ENCODE measurements around the gene CTNNA3.

Gene CTNNA3

GRCh38 chr10:67140641-67141040 is 555.4 kb downstream of the CTNNA3 start:
- Histone ChIP-seq H3K36me3 (ENCODE audit: control insufficient read depth, low read depth, low read length) (no peaks in the 10 kb centered on the region), H3K4me3 (ENCODE audit: low read length) (no peak overlapping the region), H3K27me3 (ENCODE audit: control insufficient read depth, insufficient read depth, low read length) (no peaks in the 10 kb centered on the region), H3K9me3 (ENCODE audit: control insufficient read depth, low read depth, low read length) (no peaks in the 10 kb centered on the region), H3K27ac (ENCODE audit: low read length) (peak overlapping the region; percentile 27), H3K9ac (ENCODE audit: low read length) (no peak overlapping the region), H3K4me1 (ENCODE audit: control insufficient read depth, low read depth, low read length) (peaks cover 6% of the 10 kb centered on the region)

GRCh38 chr10:67127441-67127840 is 568.6 kb downstream of the CTNNA3 start:
- Histone ChIP-seq H3K9ac (ENCODE audit: low read length) (no peak overlapping the region), H3K4me3 (ENCODE audit: low read length) (no peak overlapping the region), H3K27ac (ENCODE audit: low read length) (no peak overlapping the region), H3K4me1 (ENCODE audit: control insufficient read depth, low read depth, low read length) (no peaks in the 10 kb centered on the region), H3K9me3 (ENCODE audit: control insufficient read depth, low read depth, low read length) (no peaks in the 10 kb centered on the region), H3K27me3 (ENCODE audit: control insufficient read depth, insufficient read depth, low read length) (no peaks in the 10 kb centered on the region), H3K36me3 (ENCODE audit: control insufficient read depth, low read depth, low read length) (no peaks in the 10 kb centered on the region)

GRCh38 chr10:67119651-67120050 is 576.3 kb downstream of the CTNNA3 start:
- Histone ChIP-seq H3K27ac (ENCODE audit: low read length) (no peak overlapping the region), H3K36me3 (ENCODE audit: control insufficient read depth, low read depth, low read length) (no peaks in the 10 kb centered on the region), H3K4me3 (ENCODE audit: low read length) (no peak overlapping the region), H3K27me3 (ENCODE audit: control insufficient read depth, insufficient read depth, low read length) (no peaks in the 10 kb centered on the region), H3K9ac (ENCODE audit: low read length) (no peak overlapping the region), H3K9me3 (ENCODE audit: control insufficient read depth, low read depth, low read length) (no peaks in the 10 kb centered on the region), H3K4me1 (ENCODE audit: control insufficient read depth, low read depth, low read length) (no peaks in the 10 kb centered on the region)

GRCh38 chr10:67115972-67116371 is 580.0 kb downstream of the CTNNA3 start:
- Histone ChIP-seq H3K4me3 (ENCODE audit: low read length) (no peak overlapping the region), H3K27me3 (ENCODE audit: control insufficient read depth, insufficient read depth, low read length) (no peaks in the 10 kb centered on the region), H3K27ac (ENCODE audit: low read length) (no peak overlapping the region), H3K36me3 (ENCODE audit: control insufficient read depth, low read depth, low read length) (no peaks in the 10 kb centered on the region), H3K9me3 (ENCODE audit: control insufficient read depth, low read depth, low read length) (no peaks in the 10 kb centered on the region), H3K4me1 (ENCODE audit: control insufficient read depth, low read depth, low read length) (no peaks in the 10 kb centered on the region), H3K9ac (ENCODE audit: low read length) (no peak overlapping the region)

GRCh38 chr10:67114945-67115344 is 581.0 kb downstream of the CTNNA3 start:
- no peaks in the 10 kb centered on the region for H3K9me3 ChIP-seq (ENCODE audit: control insufficient read depth, low read depth, low read length)
- no peaks in the 10 kb centered on the region for H3K27me3 ChIP-seq (ENCODE audit: control insufficient read depth, insufficient read depth, low read length)
- H3K4me3 ChIP-seq (ENCODE audit: low read length) = no peak overlapping the region
- no peaks in the 10 kb centered on the region for H3K36me3 ChIP-seq (ENCODE audit: control insufficient read depth, low read depth, low read length)
- H3K27ac ChIP-seq (ENCODE audit: low read length) = no peak overlapping the region
- no peaks in the 10 kb centered on the region for H3K4me1 ChIP-seq (ENCODE audit: control insufficient read depth, low read depth, low read length)
- no peak overlapping the region for H3K9ac ChIP-seq (ENCODE audit: low read length)

GRCh38 chr10:67112765-67113164 is 583.2 kb downstream of the CTNNA3 start:
- H3K27me3 ChIP-seq (ENCODE audit: control insufficient read depth, insufficient read depth, low read length) = no peaks in the 10 kb centered on the region
- no peak overlapping the region for H3K9ac ChIP-seq (ENCODE audit: low read length)
- no peak overlapping the region for H3K4me3 ChIP-seq (ENCODE audit: low read length)
- H3K36me3 ChIP-seq (ENCODE audit: control insufficient read depth, low read depth, low read length) = no peaks in the 10 kb centered on the region
- H3K4me1 ChIP-seq (ENCODE audit: control insufficient read depth, low read depth, low read length) = no peaks in the 10 kb centered on the region
- H3K27ac ChIP-seq (ENCODE audit: low read length) = no peak overlapping the region
- H3K9me3 ChIP-seq (ENCODE audit: control insufficient read depth, low read depth, low read length) = no peaks in the 10 kb centered on the region

- no peaks in the 10 kb centered on the region for H3K9me3 ChIP-seq (ENCODE audit: control insufficient read depth, low read depth, low read length)
- H3K27me3 ChIP-seq (ENCODE audit: control insufficient read depth, insufficient read depth, low read length) = no peaks in the 10 kb centered on the region
- no peak overlapping the region for H3K27ac ChIP-seq (ENCODE audit: low read length)
- no peaks in the 10 kb centered on the region for H3K36me3 ChIP-seq (ENCODE audit: control insufficient read depth, low read depth, low read length)
- H3K9ac ChIP-seq (ENCODE audit: low read length) = no peak overlapping the region
- H3K4me3 ChIP-seq (ENCODE audit: low read length) = no peak overlapping the region
- H3K4me1 ChIP-seq (ENCODE audit: control insufficient read depth, low read depth, low read length) = no peaks in the 10 kb centered on the region
Observed at GRCh38 chr10:67110286-67110685, 585.7 kb downstream of the CTNNA3 start.

- Histone ChIP-seq H3K4me1 (ENCODE audit: control insufficient read depth, low read depth, low read length) (no peaks in the 10 kb centered on the region), H3K27me3 (ENCODE audit: control insufficient read depth, insufficient read depth, low read length) (no peaks in the 10 kb centered on the region), H3K27ac (ENCODE audit: low read length) (no peak overlapping the region), H3K4me3 (ENCODE audit: low read length) (no peak overlapping the region), H3K9ac (ENCODE audit: low read length) (no peak overlapping the region), H3K36me3 (ENCODE audit: control insufficient read depth, low read depth, low read length) (no peaks in the 10 kb centered on the region), H3K9me3 (ENCODE audit: control insufficient read depth, low read depth, low read length) (no peaks in the 10 kb centered on the region)
Observed at GRCh38 chr10:67107670-67108069, 588.3 kb downstream of the CTNNA3 start.

GRCh38 chr10:67100951-67101350 is 595.0 kb downstream of the CTNNA3 start:
- Histone ChIP-seq H3K9ac (ENCODE audit: low read length) (no peak overlapping the region), H3K36me3 (ENCODE audit: control insufficient read depth, low read depth, low read length) (no peaks in the 10 kb centered on the region), H3K9me3 (ENCODE audit: control insufficient read depth, low read depth, low read length) (no peaks in the 10 kb centered on the region), H3K4me1 (ENCODE audit: control insufficient read depth, low read depth, low read length) (peaks cover 18% of the 10 kb centered on the region), H3K27me3 (ENCODE audit: control insufficient read depth, insufficient read depth, low read length) (no peaks in the 10 kb centered on the region), H3K4me3 (ENCODE audit: low read length) (no peak overlapping the region), H3K27ac (ENCODE audit: low read length) (no peak overlapping the region)

- Histone ChIP-seq H3K9me3 (ENCODE audit: control insufficient read depth, low read depth, low read length) (no peaks in the 10 kb centered on the region), H3K27me3 (ENCODE audit: control insufficient read depth, insufficient read depth, low read length) (no peaks in the 10 kb centered on the region), H3K4me1 (ENCODE audit: control insufficient read depth, low read depth, low read length) (peaks cover 18% of the 10 kb centered on the region), H3K36me3 (ENCODE audit: control insufficient read depth, low read depth, low read length) (no peaks in the 10 kb centered on the region), H3K27ac (ENCODE audit: low read length) (peak overlapping the region; percentile 43), H3K9ac (ENCODE audit: low read length) (peak overlapping the region; percentile 24), H3K4me3 (ENCODE audit: low read length) (peak overlapping the region; percentile 19)
Observed at GRCh38 chr10:67098461-67098860, 597.5 kb downstream of the CTNNA3 start.

- H3K27ac ChIP-seq (ENCODE audit: low read length) = no peak overlapping the region
- H3K4me3 ChIP-seq (ENCODE audit: low read length) = no peak overlapping the region
- no peaks in the 10 kb centered on the region for H3K27me3 ChIP-seq (ENCODE audit: control insufficient read depth, insufficient read depth, low read length)
- no peak overlapping the region for H3K9ac ChIP-seq (ENCODE audit: low read length)
- no peaks in the 10 kb centered on the region for H3K9me3 ChIP-seq (ENCODE audit: control insufficient read depth, low read depth, low read length)
- no peaks in the 10 kb centered on the region for H3K36me3 ChIP-seq (ENCODE audit: control insufficient read depth, low read depth, low read length)
- peaks cover 18% of the 10 kb centered on the region for H3K4me1 ChIP-seq (ENCODE audit: control insufficient read depth, low read depth, low read length)
Observed at GRCh38 chr10:67095531-67095930, 600.5 kb downstream of the CTNNA3 start.

- H3K9ac ChIP-seq (ENCODE audit: low read length) = no peak overlapping the region
- H3K27ac ChIP-seq (ENCODE audit: low read length) = no peak overlapping the region
- H3K9me3 ChIP-seq (ENCODE audit: control insufficient read depth, low read depth, low read length) = no peaks in the 10 kb centered on the region
- no peaks in the 10 kb centered on the region for H3K36me3 ChIP-seq (ENCODE audit: control insufficient read depth, low read depth, low read length)
- H3K4me3 ChIP-seq (ENCODE audit: low read length) = no peak overlapping the region
- no peaks in the 10 kb centered on the region for H3K27me3 ChIP-seq (ENCODE audit: control insufficient read depth, insufficient read depth, low read length)
- no peaks in the 10 kb centered on the region for H3K4me1 ChIP-seq (ENCODE audit: control insufficient read depth, low read depth, low read length)
Observed at GRCh38 chr10:67088036-67088435, 608.0 kb downstream of the CTNNA3 start.

GRCh38 chr10:67087135-67087425 is 608.9 kb downstream of the CTNNA3 start:
- Histone ChIP-seq H3K4me3 (ENCODE audit: low read length) (no peak overlapping the region), H3K9me3 (ENCODE audit: control insufficient read depth, low read depth, low read length) (no peaks in the 10 kb centered on the region), H3K9ac (ENCODE audit: low read length) (no peak overlapping the region), H3K4me1 (ENCODE audit: control insufficient read depth, low read depth, low read length) (no peaks in the 10 kb centered on the region), H3K36me3 (ENCODE audit: control insufficient read depth, low read depth, low read length) (no peaks in the 10 kb centered on the region), H3K27ac (ENCODE audit: low read length) (no peak overlapping the region), H3K27me3 (ENCODE audit: control insufficient read depth, insufficient read depth, low read length) (no peaks in the 10 kb centered on the region)
